ENCODE data around the gene VWA2.

- no peak for TF ChIP-seq POLR2A (IDR thresholded peaks at IDR 0.05)
- no peak for TF ChIP-seq EP300 (IDR thresholded peaks at IDR 0.05; ENCODE audit: low read depth)
- no peak for TF ChIP-seq CTCF (IDR thresholded peaks at IDR 0.05)
- TF ChIP-seq POLR2AphosphoS5 (IDR thresholded peaks at IDR 0.05) = no peak
Observed at GRCh38 chr10:114212153-114212552, 26.9 kb upstream of the VWA2 start.

All from transverse colon (tissue), 4 donors.